Measurements from ENCODE around the gene HELB.

- TF ChIP-seq CTCF (IDR thresholded peaks at IDR 0.05) (no peak), POLR2A (IDR thresholded peaks at IDR 0.05) (no peak), POLR2AphosphoS5 (IDR thresholded peaks at IDR 0.05) (no peak)
Measured at GRCh38 chr12:66331814-66332213, 29.5 kb downstream of the HELB start.
